Measurements from ENCODE around the gene REST.

REST gene

DNA sequence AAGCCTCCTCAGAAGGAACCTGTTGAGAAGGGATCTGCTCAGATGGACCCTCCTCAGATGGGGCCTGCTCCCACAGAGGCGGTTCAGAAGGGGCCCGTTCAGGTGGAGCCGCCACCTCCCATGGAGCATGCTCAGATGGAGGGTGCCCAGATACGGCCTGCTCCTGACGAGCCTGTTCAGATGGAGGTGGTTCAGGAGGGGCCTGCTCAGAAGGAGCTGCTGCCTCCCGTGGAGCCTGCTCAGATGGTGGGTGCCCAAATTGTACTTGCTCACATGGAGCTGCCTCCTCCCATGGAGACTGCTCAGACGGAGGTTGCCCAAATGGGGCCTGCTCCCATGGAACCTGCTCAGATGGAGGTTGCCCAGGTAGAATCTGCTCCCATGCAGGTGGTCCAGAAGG, 22.9 kb downstream of the REST start:
- TF ChIP-seq, protein P1, sequence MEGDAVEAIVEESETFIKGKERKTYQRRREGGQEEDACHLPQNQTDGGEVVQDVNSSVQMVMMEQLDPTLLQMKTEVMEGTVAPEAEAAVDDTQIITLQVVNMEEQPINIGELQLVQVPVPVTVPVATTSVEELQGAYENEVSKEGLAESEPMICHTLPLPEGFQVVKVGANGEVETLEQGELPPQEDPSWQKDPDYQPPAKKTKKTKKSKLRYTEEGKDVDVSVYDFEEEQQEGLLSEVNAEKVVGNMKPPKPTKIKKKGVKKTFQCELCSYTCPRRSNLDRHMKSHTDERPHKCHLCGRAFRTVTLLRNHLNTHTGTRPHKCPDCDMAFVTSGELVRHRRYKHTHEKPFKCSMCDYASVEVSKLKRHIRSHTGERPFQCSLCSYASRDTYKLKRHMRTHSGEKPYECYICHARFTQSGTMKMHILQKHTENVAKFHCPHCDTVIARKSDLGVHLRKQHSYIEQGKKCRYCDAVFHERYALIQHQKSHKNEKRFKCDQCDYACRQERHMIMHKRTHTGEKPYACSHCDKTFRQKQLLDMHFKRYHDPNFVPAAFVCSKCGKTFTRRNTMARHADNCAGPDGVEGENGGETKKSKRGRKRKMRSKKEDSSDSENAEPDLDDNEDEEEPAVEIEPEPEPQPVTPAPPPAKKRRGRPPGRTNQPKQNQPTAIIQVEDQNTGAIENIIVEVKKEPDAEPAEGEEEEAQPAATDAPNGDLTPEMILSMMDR (IDR thresholded peaks at IDR 0.05): no peak

DNA sequence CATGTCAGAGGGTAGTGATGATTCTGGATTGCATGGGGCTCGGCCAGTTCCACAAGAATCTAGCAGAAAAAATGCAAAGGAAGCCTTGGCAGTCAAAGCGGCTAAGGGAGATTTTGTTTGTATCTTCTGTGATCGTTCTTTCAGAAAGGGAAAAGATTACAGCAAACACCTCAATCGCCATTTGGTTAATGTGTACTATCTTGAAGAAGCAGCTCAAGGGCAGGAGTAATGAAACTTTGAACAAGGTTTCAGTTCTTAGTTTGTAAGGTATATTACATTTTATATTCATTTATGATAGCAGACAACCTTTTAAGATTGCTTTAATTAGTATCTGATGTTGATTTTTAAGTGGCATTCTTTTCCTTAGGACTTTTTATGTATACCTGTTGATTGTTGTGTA, 24.2 kb downstream of the REST start:
- TF ChIP-seq, protein P1 (IDR thresholded peaks at IDR 0.05): no peak

DNA sequence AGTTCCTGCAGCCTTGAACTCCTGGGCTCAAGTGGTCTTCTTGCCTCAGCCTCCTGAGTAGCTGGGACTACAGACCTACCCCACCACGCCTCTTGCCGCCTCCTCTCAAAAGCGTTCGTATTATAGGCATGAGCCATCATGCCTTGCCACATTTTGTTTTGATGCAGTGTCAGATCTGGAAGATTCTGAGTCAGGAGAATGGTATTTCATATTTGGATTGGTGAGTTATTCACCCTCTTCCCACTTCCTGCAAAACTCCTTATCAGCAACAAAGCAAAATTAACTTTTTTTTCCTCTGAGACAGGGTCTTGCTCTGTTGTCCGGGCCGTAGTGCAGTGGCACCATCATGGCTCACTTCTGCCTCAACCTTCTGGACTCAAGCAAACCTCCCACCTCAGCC, 29.6 kb downstream of the REST start:
- TF ChIP-seq, protein P1 (IDR thresholded peaks at IDR 0.05): no peak

- TF ChIP-seq, protein P1 (IDR thresholded peaks at IDR 0.05): no peak
Measured at GRCh38 chr4:56940403-56940802, 32.7 kb downstream of the REST start.

- TF ChIP-seq, protein P1 (IDR thresholded peaks at IDR 0.05): no peak
Measured at GRCh38 chr4:56940971-56941370, 33.3 kb downstream of the REST start.

- TF ChIP-seq, protein P1 (IDR thresholded peaks at IDR 0.05): no peak
Measured at GRCh38 chr4:56941403-56941802, 33.7 kb downstream of the REST start.

DNA sequence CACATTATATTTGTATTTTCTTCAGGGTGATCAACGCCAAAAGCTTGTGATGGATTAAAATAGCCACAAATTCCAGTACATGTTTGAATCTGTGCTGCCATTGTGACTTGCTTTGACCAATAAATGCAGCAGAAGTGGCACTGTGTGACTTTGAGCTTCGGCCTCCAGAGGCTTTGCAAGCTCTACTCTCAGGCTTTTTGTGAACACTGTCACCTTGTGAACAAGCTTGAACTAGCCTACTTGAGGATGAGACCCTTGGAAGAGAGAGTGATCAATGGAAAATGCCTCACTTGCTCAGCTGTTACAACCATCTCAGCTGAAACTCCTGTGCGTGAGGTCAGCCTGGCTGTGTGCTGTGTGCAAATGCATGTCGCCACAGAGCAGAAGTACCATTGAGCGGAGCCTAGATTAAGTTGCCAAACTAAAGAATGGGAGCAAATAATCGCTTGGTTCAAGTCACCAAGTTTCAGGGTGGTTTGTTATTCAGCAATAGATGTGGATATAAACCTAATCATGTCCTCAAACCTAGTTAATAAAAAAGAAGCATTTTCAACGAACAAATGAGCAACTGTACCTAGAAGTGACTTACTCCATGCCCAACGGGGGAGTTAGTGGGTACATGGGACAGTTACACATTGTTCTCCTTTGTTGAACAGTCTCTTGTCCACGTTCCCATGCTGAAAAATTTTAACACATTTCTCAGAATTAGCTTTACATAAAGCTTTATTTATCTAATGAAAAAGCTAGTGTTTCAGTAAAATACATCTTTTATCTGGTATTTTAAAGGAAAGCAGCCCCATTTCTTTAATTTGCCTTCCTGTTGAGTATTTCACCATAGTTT, 46.2 kb downstream of the REST start:
- TF ChIP-seq, protein P1 (IDR thresholded peaks at IDR 0.05): no peak
